Activated CD4-positive, alpha-beta T cell treated with anti-CD3 and anti-CD28 coated beads, Interleukin-10, Interleukin-2, amounts not matched to agents 100 ng/mL and 50 ng/mL, durations not matched to agents 16 hours and 8 hours (primary cell): ENCODE data around the gene RC3H1.
"Not testable (repeated sequence)": the region's sequence is repeated elsewhere in the genome, so short reads cannot be mapped to it uniquely, and the experiment has no call there.

Experiments used
- DNase-seq: peaks from one replicate; pipeline ENCODE4 v3.0.0-alpha.2; 2020

RC3H1 gene, protein sequence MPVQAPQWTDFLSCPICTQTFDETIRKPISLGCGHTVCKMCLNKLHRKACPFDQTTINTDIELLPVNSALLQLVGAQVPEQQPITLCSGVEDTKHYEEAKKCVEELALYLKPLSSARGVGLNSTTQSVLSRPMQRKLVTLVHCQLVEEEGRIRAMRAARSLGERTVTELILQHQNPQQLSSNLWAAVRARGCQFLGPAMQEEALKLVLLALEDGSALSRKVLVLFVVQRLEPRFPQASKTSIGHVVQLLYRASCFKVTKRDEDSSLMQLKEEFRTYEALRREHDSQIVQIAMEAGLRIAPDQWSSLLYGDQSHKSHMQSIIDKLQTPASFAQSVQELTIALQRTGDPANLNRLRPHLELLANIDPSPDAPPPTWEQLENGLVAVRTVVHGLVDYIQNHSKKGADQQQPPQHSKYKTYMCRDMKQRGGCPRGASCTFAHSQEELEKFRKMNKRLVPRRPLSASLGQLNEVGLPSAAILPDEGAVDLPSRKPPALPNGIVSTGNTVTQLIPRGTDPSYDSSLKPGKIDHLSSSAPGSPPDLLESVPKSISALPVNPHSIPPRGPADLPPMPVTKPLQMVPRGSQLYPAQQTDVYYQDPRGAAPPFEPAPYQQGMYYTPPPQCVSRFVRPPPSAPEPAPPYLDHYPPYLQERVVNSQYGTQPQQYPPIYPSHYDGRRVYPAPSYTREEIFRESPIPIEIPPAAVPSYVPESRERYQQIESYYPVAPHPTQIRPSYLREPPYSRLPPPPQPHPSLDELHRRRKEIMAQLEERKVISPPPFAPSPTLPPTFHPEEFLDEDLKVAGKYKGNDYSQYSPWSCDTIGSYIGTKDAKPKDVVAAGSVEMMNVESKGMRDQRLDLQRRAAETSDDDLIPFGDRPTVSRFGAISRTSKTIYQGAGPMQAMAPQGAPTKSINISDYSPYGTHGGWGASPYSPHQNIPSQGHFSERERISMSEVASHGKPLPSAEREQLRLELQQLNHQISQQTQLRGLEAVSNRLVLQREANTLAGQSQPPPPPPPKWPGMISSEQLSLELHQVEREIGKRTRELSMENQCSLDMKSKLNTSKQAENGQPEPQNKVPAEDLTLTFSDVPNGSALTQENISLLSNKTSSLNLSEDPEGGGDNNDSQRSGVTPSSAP

DNA sequence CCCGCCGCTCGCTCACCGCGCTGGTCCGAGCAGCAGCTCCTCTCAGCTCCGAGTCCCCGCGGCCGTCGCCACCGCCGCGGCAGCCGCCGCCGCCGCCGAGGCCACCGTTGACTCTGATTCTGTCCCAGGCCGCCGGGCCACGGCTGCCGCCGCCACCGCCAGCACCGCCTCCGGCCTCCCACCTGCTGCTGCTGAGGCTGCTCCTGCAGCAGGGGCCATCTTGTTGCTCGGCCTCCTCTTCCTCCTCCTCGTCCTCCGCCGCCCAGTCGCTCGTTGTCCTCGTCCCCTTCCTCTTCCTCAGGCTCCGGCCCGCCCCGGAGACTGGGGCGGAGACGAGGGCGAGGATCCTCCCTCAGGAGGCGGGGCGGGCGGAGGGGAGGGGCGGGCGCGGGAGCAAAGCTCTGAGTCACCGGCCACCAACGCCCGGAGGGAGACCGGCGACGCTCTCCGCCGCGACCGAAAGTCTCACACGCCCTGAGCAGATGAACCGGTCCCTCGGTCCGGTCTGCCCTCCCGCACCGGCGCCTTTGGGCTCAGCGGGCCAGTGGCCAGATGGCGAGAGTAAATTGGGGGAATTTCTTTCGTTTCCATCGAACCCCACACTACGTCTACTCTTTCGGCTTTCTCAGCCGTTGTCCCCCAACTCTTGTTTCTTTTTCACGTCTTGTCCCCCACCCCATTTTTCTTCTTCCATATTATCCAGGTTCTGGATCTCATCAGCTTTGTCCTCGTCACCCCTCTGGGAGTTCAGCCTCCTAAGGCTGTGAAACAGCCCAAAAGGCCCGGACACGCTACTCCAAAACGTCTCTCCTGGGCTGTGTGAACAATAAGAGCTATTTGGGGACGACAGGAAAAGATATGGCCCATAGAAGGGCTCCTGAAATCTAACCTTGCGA lies at the start of gene RC3H1:
Gene RC3H1 (minus strand): TSS at position 278 of the 896 bp plus-strand sequence. CDS start 29,372 bp downstream, outside the sequence.
- peak; percentile 94 for DNase-seq

DNA sequence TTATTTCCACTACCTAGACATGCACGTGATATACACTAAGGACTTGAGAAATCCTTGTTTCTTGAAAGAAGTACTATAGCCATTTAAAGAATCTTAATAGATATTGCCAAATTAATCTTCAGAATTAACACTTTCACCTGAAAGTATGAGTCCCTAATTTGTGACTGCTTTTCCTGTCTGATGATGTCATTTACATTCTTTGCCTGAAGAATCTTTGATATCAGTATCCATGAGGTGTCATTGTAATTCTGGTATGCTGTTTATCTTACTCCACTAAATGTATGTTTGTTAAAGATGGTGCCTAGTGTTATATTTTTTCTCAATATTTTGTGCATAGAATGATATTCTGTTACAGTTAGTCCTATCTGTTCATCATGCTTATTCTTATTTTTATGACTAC lies 48.5 kb upstream of the RC3H1 start:
- DNase-seq, result no peak

GRCh38 chr1:174068000-174068399 lies 45.8 kb upstream of the RC3H1 start:
- no peak for DNase-seq

- no peak for DNase-seq
Observed at GRCh38 chr1:174060090-174060489, 37.9 kb upstream of the RC3H1 start.

- DNase-seq, result no peak
Observed at GRCh38 chr1:174058624-174059023, 36.5 kb upstream of the RC3H1 start.

GRCh38 chr1:174056609-174057008 lies 34.5 kb upstream of the RC3H1 start:
- DNase-seq, result not testable (repeated sequence)

GRCh38 chr1:174055797-174056196 lies 33.6 kb upstream of the RC3H1 start:
- not testable (repeated sequence) for DNase-seq

GRCh38 chr1:174053826-174054225 lies 31.7 kb upstream of the RC3H1 start:
- DNase-seq, result no peak

DNA sequence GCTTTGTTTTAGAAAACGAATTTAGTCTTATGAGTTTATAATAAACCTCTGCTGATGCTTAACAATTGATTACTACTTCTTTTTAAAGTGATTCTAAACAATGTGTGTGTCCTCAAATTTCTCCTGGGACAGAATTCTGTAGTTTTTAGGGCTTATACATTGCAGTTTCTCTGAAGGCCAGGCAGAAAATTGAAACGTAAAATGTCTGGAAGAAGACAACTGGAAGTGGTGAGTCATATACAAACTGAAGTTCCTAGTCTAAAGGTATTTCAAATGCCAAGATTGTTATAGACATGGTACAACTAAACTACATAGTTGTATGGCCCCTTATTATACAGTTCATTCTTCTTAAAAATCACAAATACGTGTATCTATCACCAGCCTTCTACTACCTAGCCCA lies 30.5 kb upstream of the RC3H1 start:
- no peak for DNase-seq

GRCh38 chr1:174051956-174052355 lies 29.8 kb upstream of the RC3H1 start:
- DNase-seq, result no peak

DNA sequence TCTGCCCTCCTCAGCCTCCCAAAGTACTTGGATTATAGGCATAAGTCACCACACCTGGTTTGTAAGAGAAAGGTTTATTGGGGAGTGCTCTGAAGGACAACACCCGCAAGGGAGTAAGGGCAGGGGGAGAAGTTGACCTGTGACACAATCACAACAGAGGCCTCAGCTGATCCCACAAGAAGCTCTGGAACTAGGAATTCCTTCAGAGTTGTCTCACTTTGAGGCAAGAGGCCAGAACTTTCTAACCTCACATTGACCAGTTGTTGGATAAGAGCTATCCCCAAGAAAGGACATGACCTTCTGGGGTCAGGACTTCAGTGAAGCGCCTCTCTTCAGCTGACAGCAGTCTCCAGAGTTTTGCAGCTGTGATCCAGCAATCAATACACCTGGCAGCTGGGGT lies 27.4 kb upstream of the RC3H1 start:
- no peak for DNase-seq

- DNase-seq, result peak; percentile 35
Observed at GRCh38 chr1:174044418-174045222, 22.5 kb upstream of the RC3H1 start.

DNA sequence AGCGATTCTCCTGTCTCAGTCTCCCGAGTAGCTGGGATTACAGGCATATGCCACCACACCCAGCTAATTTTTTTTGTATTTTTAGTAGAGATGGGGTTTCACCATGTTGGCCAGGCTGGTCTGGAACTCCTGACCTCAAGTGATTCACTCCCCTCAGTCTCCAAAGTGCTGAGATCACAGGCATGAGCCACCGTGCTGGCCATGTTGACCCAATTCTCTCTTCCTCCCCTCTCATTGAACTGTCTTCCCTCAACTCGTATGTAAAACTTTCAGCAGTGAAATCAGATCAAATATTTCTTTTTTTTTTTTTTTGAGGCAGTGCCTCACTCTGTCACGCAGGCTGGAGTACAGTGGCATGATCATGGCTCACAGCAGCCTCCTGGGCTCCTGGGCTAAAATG lies 20.4 kb upstream of the RC3H1 start:
- not testable (repeated sequence) for DNase-seq

DNA sequence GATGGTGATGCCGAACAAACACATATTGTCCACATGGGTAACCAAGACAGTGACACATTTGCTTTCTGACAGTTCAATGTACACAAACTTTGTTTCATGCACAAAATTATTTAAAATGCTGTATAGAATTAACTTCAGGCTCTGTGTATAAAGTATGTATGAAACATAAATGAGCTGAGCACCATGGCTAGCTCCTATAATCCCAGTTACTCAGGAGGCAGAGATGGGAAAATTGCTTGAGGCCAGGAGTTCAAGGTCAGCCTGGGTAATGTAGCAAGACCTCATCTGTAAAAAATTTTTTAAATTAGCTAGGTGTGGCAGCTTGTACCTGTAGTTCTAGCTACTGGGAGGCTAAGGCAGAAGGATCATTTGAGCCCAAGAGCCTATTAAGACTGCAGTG lies 19.2 kb upstream of the RC3H1 start:
- no peak for DNase-seq

- no peak for DNase-seq
Observed at GRCh38 chr1:174040387-174040786, 18.2 kb upstream of the RC3H1 start.

- no peak for DNase-seq
Observed at GRCh38 chr1:174039027-174039426, 16.9 kb upstream of the RC3H1 start.

DNA sequence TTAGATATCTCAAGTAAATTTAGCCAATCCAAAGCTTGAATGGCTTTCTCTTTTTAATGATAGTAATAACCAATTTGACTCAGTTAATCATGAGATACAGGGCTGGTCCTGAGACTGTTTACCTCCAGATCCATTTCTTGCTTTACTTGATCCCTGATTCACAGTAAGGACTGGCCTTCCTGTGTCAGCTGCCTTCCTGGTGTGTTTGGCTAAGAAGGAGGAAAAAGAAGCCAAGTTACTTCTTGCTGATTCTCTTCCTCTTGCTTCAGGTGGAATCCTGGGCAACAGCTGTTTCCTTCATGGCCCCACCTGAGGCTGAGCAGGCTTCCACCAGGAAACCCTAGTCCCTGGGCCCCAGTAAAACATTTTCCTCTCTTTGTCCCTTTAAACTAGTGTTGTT lies 14.6 kb upstream of the RC3H1 start:
- no peak for DNase-seq

- DNase-seq, result no peak
Observed at GRCh38 chr1:174036204-174036603, 14.0 kb upstream of the RC3H1 start.

DNA sequence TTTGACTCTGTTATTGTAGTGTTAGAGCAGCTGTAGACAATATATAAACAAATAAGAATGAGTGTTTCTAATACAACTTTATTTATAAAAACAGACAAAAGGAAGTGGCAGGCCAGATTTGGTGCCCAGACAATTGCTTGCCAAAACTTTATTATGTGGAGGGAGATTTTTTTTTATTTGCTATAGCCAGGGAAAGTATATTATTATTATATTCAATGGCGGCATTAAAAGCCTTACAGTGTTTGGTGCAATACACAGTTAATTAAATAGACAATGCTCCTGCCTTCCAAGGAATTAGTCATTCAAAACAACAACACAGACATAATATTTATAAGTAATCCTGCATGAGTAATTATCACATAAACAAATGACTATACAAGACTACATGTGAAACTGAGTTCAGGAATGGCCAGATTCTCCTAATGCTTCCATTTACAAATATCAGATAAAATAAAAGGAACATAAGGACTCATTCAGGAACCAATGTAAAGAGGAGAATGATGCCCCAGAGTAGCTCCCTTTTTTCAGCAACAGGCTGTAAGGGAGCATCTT lies 10.6 kb upstream of the RC3H1 start:
- DNase-seq, result no peak

- no peak for DNase-seq
Observed at GRCh38 chr1:174031099-174031498, 8.9 kb upstream of the RC3H1 start.

- DNase-seq, result no peak
Observed at GRCh38 chr1:174028495-174028894, 6.3 kb upstream of the RC3H1 start.
